GM18499 (cell line): ENCODE measurements around the gene POLK.
"Not testable (repeated sequence)": the region's sequence is repeated elsewhere in the genome, so short reads cannot be mapped to it uniquely, and the experiment has no call there.

Experiments used
- ATAC-seq: cut with Tn5 transposase; IDR thresholded peaks from one replicate; pipeline ENCODE4 v1.9.1; 2021; ENCODE audit warnings: moderate number of reproducible peaks; ENCODE audit not compliant: insufficient read depth, unreplicated experiment

Gene POLK

GRCh38 chr5:75511435-75512382 is at the start of gene POLK, which contains the start of gene CERT1:
Gene POLK (plus strand): TSS chr5:75511891.
Gene CERT1 (minus strand): TSS chr5:75511629. CDS start chr5:75511207, 422 bp downstream.
- peak; percentile 56 for ATAC-seq

- ATAC-seq = no peak
Measured at GRCh38 chr5:75463726-75464125, 48.0 kb upstream of the POLK start.

GRCh38 chr5:75465480-75465879 is 46.2 kb upstream of the POLK start:
- ATAC-seq = no peak

- ATAC-seq = no peak
Measured at GRCh38 chr5:75466006-75466716, 45.5 kb upstream of the POLK start.

GRCh38 chr5:75468593-75468992 is 43.1 kb upstream of the POLK start:
- no peak for ATAC-seq

GRCh38 chr5:75469017-75469416 is 42.7 kb upstream of the POLK start:
- no peak for ATAC-seq

GRCh38 chr5:75471193-75471592 is 40.5 kb upstream of the POLK start:
- ATAC-seq = no peak

GRCh38 chr5:75472973-75473372 is 38.7 kb upstream of the POLK start:
- ATAC-seq = no peak

GRCh38 chr5:75473463-75473862 is 38.2 kb upstream of the POLK start:
- no peak for ATAC-seq

- no peak for ATAC-seq
Measured at GRCh38 chr5:75475364-75475763, 36.3 kb upstream of the POLK start.

GRCh38 chr5:75481024-75481423 is 30.7 kb upstream of the POLK start:
- ATAC-seq = no peak

- no peak for ATAC-seq
Measured at GRCh38 chr5:75482482-75482881, 29.2 kb upstream of the POLK start.

GRCh38 chr5:75484605-75485004 is 27.1 kb upstream of the POLK start:
- no peak for ATAC-seq

- not testable (repeated sequence) for ATAC-seq
Measured at GRCh38 chr5:75489847-75490246, 21.8 kb upstream of the POLK start.

GRCh38 chr5:75491621-75492020 is 20.1 kb upstream of the POLK start:
- ATAC-seq = no peak

GRCh38 chr5:75496026-75496425 is 15.7 kb upstream of the POLK start:
- no peak for ATAC-seq

GRCh38 chr5:75498208-75498777 is 13.4 kb upstream of the POLK start:
- ATAC-seq = no peak

- not testable (repeated sequence) for ATAC-seq
Measured at GRCh38 chr5:75498875-75499274, 12.8 kb upstream of the POLK start.

- ATAC-seq = not testable (repeated sequence)
Measured at GRCh38 chr5:75505112-75505511, 6.6 kb upstream of the POLK start.

- no peak for ATAC-seq
Measured at GRCh38 chr5:75507841-75508240, 3.9 kb upstream of the POLK start.

GRCh38 chr5:75509546-75509945 is 2.1 kb upstream of the POLK start:
- ATAC-seq = no peak
